ENCODE measurements around the gene ALMS1. TPM values are rescaled to one million over a fixed set of nuclear protein-coding genes. Genes with fewer than 3 reads are reported as not detected.
A peak's percentile ranks its signal among the peaks of the same experiment; 100 is the strongest.
"Not testable (repeated sequence)": the region's sequence is repeated elsewhere in the genome, so short reads cannot be mapped to it uniquely, and the experiment has no call there.

The ALMS1 gene
- total and polyA plus RNA-seq, 2 experiments from 2014 or later = 4.6 to 14.5 TPM

DNA sequence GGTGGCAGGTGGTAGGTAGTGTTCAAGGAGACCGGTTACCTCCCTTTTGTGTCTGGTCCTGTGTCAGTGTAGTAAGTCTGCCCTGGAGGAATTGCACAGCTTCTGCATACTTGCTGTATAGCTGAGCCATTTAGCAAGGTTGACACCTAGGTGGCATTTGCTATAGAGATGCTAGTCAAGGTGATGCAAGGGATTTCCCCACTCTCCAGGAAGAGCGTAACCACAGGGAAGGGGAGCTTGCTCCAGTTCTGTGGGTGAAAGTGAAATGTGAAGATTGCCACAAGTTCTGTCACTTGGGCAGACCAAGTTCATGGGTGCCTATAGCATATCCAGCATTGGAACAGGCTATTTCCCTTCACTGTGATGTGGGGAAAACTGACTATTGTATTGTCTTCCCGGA is 228.5 kb downstream of the ALMS1 start:
- Histone ChIP-seq H4K20me1 (ENCODE audit: insufficient read depth, poor library complexity, severe bottlenecking) (no peaks in the 10 kb centered on the region), H3K4me2 (no peak overlapping the region), H3K4me3 (no peak overlapping the region), H3K27ac (no peak overlapping the region), H3K36me3 (replicated peaks; ENCODE audit: insufficient read depth, low read depth) (no peaks in the 10 kb centered on the region), H3K9me2 (replicated peaks; ENCODE audit: insufficient read depth) (no peaks in the 10 kb centered on the region), H3K9me3 (ENCODE audit: low read depth) (no peaks in the 10 kb centered on the region), H2AFZ (no peak overlapping the region), H3K79me2 (no peaks in the 10 kb centered on the region), H3K4me1 (ENCODE audit: insufficient read depth) (no peaks in the 10 kb centered on the region), H3K27me3 (no peaks in the 10 kb centered on the region)
- no peak for TF ChIP-seq EZH2phosphoT487 (IDR thresholded peaks at IDR 0.05; ENCODE audit: low read depth, severe bottlenecking, unreplicated experiment)
- TF ChIP-seq, protein P1, sequence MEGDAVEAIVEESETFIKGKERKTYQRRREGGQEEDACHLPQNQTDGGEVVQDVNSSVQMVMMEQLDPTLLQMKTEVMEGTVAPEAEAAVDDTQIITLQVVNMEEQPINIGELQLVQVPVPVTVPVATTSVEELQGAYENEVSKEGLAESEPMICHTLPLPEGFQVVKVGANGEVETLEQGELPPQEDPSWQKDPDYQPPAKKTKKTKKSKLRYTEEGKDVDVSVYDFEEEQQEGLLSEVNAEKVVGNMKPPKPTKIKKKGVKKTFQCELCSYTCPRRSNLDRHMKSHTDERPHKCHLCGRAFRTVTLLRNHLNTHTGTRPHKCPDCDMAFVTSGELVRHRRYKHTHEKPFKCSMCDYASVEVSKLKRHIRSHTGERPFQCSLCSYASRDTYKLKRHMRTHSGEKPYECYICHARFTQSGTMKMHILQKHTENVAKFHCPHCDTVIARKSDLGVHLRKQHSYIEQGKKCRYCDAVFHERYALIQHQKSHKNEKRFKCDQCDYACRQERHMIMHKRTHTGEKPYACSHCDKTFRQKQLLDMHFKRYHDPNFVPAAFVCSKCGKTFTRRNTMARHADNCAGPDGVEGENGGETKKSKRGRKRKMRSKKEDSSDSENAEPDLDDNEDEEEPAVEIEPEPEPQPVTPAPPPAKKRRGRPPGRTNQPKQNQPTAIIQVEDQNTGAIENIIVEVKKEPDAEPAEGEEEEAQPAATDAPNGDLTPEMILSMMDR (IDR thresholded peaks at IDR 0.05; ENCODE audit: poor library complexity) = no peak
- DNase-seq (ENCODE audit: low spot score) = no peak
- 95% methylated on average over 3 of the region's 3 CpGs for WGBS (ENCODE audit: low lambda C conversion rate, missing lambda C conversion rate)

GRCh38 chr2:73614997-73615396 is 229.4 kb downstream of the ALMS1 start:
- no peaks in the 10 kb centered on the region for H3K9me2 ChIP-seq (replicated peaks; ENCODE audit: insufficient read depth)
- TF ChIP-seq, protein P1 (IDR thresholded peaks at IDR 0.05; ENCODE audit: poor library complexity) = no peak
- no peak for TF ChIP-seq EZH2phosphoT487 (IDR thresholded peaks at IDR 0.05; ENCODE audit: low read depth, severe bottlenecking, unreplicated experiment)
- TF ChIP-seq EZH2 (IDR thresholded peaks at IDR 0.05; ENCODE audit: borderline replicate concordance) = no peak
- H3K4me3 ChIP-seq = no peak overlapping the region
- H3K4me1 ChIP-seq (ENCODE audit: insufficient read depth) = no peaks in the 10 kb centered on the region
- no peaks in the 10 kb centered on the region for H3K9me3 ChIP-seq (ENCODE audit: low read depth)
- no peaks in the 10 kb centered on the region for H3K27me3 ChIP-seq
- H3K79me2 ChIP-seq = no peaks in the 10 kb centered on the region
- no peak overlapping the region for H3K27ac ChIP-seq
- H2AFZ ChIP-seq = no peak overlapping the region
- H3K4me2 ChIP-seq = no peak overlapping the region
- no peaks in the 10 kb centered on the region for H3K36me3 ChIP-seq (replicated peaks; ENCODE audit: insufficient read depth, low read depth)
- H4K20me1 ChIP-seq (ENCODE audit: insufficient read depth, poor library complexity, severe bottlenecking) = no peaks in the 10 kb centered on the region
- DNase-seq (ENCODE audit: low spot score) = no peak

- not testable (repeated sequence) for H2AFZ ChIP-seq; H3K4me1 ChIP-seq (ENCODE audit: insufficient read depth); H3K4me3 ChIP-seq; H3K9me3 ChIP-seq (ENCODE audit: low read depth); H3K79me2 ChIP-seq; H3K36me3 ChIP-seq (replicated peaks; ENCODE audit: insufficient read depth, low read depth); H3K4me2 ChIP-seq; H3K27ac ChIP-seq; DNase-seq (ENCODE audit: low spot score); H3K9me2 ChIP-seq (replicated peaks; ENCODE audit: insufficient read depth); H3K27me3 ChIP-seq; H4K20me1 ChIP-seq (ENCODE audit: insufficient read depth, poor library complexity, severe bottlenecking)
- WGBS (ENCODE audit: low lambda C conversion rate, missing lambda C conversion rate) = 91% methylated on average over 3 of the region's 3 CpGs
- TF ChIP-seq, protein P1 (IDR thresholded peaks at IDR 0.05; ENCODE audit: poor library complexity) = peak; percentile 26
These were observed 234.3 kb downstream of the ALMS1 start for GRCh38 chr2:73619925-73620324.

GRCh38 chr2:73624036-73624435 is 238.4 kb downstream of the ALMS1 start:
- H3K9me2 ChIP-seq (replicated peaks; ENCODE audit: insufficient read depth); H3K36me3 ChIP-seq (replicated peaks; ENCODE audit: insufficient read depth, low read depth); H3K4me3 ChIP-seq; H3K27me3 ChIP-seq; DNase-seq (ENCODE audit: low spot score); H3K9me3 ChIP-seq (ENCODE audit: low read depth); H4K20me1 ChIP-seq (ENCODE audit: insufficient read depth, poor library complexity, severe bottlenecking); H3K4me1 ChIP-seq (ENCODE audit: insufficient read depth); H3K4me2 ChIP-seq; H2AFZ ChIP-seq; H3K27ac ChIP-seq; H3K79me2 ChIP-seq: not testable (repeated sequence)

DNA sequence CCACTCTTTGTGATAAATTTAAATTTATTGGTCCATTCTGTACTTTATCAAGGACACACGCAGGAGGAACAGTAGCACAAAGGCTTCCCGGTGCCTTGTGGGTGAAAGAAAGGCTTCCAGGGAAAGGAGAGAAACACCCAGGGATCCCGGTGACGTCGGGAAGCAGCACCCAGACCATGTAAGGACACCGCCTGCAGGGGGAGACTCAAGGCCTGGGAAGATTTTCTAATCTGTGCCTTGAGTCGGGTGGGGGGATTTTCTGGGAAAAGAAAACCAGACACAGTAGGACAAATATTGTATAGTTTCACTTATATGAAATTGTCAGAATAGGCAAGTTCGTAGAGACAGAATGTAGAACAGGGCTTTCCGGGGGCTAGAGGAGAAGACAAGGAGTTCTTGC is 239.0 kb downstream of the ALMS1 start:
- 67% methylated on average over 5 of the region's 9 CpGs for WGBS (ENCODE audit: low lambda C conversion rate, missing lambda C conversion rate)
- not testable (repeated sequence) for H3K27ac ChIP-seq; H3K36me3 ChIP-seq (replicated peaks; ENCODE audit: insufficient read depth, low read depth)

GRCh38 chr2:73626237-73626636 is 240.6 kb downstream of the ALMS1 start:
- not testable (repeated sequence) for H3K27ac ChIP-seq; H3K9me3 ChIP-seq (ENCODE audit: low read depth)
- WGBS (ENCODE audit: low lambda C conversion rate, missing lambda C conversion rate) = 79% methylated on average over 5 of the region's 5 CpGs

More for the DNA sequence above, 239.0 kb downstream of the ALMS1 start:
- not testable (repeated sequence) for H2AFZ ChIP-seq; H4K20me1 ChIP-seq (ENCODE audit: insufficient read depth, poor library complexity, severe bottlenecking); H3K9me3 ChIP-seq (ENCODE audit: low read depth); H3K79me2 ChIP-seq; H3K27me3 ChIP-seq; H3K4me1 ChIP-seq (ENCODE audit: insufficient read depth); H3K9me2 ChIP-seq (replicated peaks; ENCODE audit: insufficient read depth); H3K4me3 ChIP-seq; DNase-seq (ENCODE audit: low spot score); H3K4me2 ChIP-seq

DNA sequence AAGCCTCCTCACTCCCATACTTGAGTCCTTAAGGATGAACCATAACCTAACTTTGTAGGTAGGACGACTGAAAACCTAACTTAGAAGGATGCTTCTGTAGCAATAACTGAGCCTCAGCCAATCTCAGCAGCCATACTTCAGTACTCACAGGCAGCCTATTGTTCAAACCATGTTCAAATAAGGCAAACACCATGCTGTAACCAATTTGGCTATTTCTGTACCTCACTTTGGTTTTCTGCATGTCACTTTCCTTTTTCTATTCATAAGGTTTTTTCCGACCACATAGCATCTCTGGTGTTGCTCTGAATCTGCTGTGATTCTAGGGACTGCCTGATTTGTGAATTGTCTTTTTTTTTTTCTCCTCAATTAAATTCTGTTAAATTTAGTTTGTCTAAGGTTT is 242.9 kb downstream of the ALMS1 start:
- not testable (repeated sequence) for H4K20me1 ChIP-seq (ENCODE audit: insufficient read depth, poor library complexity, severe bottlenecking); H3K9me2 ChIP-seq (replicated peaks; ENCODE audit: insufficient read depth); H3K79me2 ChIP-seq; H3K27ac ChIP-seq; H3K27me3 ChIP-seq; H3K4me2 ChIP-seq; H3K9me3 ChIP-seq (ENCODE audit: low read depth); DNase-seq (ENCODE audit: low spot score); H2AFZ ChIP-seq; H3K36me3 ChIP-seq (replicated peaks; ENCODE audit: insufficient read depth, low read depth); H3K4me3 ChIP-seq; H3K4me1 ChIP-seq (ENCODE audit: insufficient read depth)
- WGBS (ENCODE audit: low lambda C conversion rate, missing lambda C conversion rate) = 81% methylated on average over 2 of the region's 2 CpGs

More at GRCh38 chr2:73626237-73626636, 240.6 kb downstream of the ALMS1 start:
- not testable (repeated sequence) for H3K36me3 ChIP-seq (replicated peaks; ENCODE audit: insufficient read depth, low read depth); H3K27me3 ChIP-seq; H3K9me2 ChIP-seq (replicated peaks; ENCODE audit: insufficient read depth); H3K79me2 ChIP-seq; H3K4me2 ChIP-seq; H2AFZ ChIP-seq; H4K20me1 ChIP-seq (ENCODE audit: insufficient read depth, poor library complexity, severe bottlenecking); H3K4me1 ChIP-seq (ENCODE audit: insufficient read depth); DNase-seq (ENCODE audit: low spot score); H3K4me3 ChIP-seq

All from hepatocyte (in vitro differentiated cells).